Adrenal gland (tissue), 5 donors: ENCODE data around the gene FMNL2.

Experiments
- POLR2A ChIP-seq, 2 donors: fragments of 450-650 bp; IDR thresholded peaks; one replicate each; pipeline ENCODE4 v1.6.1; 2017; ENCODE audit warnings: antibody characterized with exemption in 2 of 2, mild to moderate bottlenecking in 2 of 2, moderate library complexity in 1 of 2
- TF ChIP-seq, protein P1 (sequence below), 6 experiments: fragments of 450-650 bp in 4 of 6; fragments of 200-600 bp in 2 of 6; sonication (generic) in 1 of 6; IDR thresholded peaks; 1 replicate in 5 of 6; 2 replicates in 1 of 6; pipeline versions ENCODE4 v1.5.1 to v1.8.0; 2016 to 2021; ENCODE audit warnings: antibody characterized with exemption in 6 of 6, mild to moderate bottlenecking in 2 of 6, moderate library complexity in 1 of 6
- donor health status: DM: no; HTN: no; CAD: no.

DNA sequence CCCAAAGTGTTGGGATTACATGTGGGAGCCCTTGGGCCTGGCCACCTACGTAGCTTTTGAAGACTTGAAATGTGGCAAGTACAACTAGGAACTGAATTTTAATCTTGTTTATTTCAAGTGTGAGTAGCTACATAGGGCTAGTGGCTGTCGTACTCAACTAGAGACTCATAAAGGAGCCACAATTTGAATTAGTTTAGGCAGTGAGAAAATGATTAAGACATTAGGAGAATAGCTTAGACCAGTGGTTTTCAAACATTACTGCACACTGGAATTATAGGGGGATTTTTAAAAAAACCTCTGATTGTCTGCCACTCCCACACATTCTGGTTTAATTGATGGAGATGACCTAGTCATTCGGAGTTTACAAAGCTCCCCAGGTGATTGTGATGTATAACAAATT is 127.1 kb downstream of the FMNL2 start:
- TF ChIP-seq, protein P1, sequence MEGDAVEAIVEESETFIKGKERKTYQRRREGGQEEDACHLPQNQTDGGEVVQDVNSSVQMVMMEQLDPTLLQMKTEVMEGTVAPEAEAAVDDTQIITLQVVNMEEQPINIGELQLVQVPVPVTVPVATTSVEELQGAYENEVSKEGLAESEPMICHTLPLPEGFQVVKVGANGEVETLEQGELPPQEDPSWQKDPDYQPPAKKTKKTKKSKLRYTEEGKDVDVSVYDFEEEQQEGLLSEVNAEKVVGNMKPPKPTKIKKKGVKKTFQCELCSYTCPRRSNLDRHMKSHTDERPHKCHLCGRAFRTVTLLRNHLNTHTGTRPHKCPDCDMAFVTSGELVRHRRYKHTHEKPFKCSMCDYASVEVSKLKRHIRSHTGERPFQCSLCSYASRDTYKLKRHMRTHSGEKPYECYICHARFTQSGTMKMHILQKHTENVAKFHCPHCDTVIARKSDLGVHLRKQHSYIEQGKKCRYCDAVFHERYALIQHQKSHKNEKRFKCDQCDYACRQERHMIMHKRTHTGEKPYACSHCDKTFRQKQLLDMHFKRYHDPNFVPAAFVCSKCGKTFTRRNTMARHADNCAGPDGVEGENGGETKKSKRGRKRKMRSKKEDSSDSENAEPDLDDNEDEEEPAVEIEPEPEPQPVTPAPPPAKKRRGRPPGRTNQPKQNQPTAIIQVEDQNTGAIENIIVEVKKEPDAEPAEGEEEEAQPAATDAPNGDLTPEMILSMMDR (IDR thresholded peaks at IDR 0.05) = no peak
- TF ChIP-seq POLR2A (IDR thresholded peaks at IDR 0.05) = no peak
